Measurements from ENCODE around the gene ALCAM. TPM values are rescaled to one million over a fixed set of nuclear protein-coding genes. Genes with fewer than 3 reads are reported as not detected.

The ALCAM gene
- total and polyA plus RNA-seq, 2 of the 8 experiments (the other 6 are each of a cell fraction or from before 2014, with no cell fraction given), result 10.8 to 33.0 TPM

- no peak overlapping the region for H2BK15ac ChIP-seq (ENCODE audit: low read length)
- FAIRE-seq (no peak), DNase-seq (ENCODE audit: low read depth in 1 of 2, low spot score in 2 of 2) (no peak)
- H3K36me3 ChIP-seq (ENCODE audit: control insufficient read depth in 2 of 4, insufficient read depth in 4 of 4, low read length in 3 of 4), result no peaks in the 10 kb centered on the region
- peaks cover 0 to 4% of the 10 kb centered on the region in 2 experiments; a peak in 2 of 4 replicates for H3K79me2 ChIP-seq (ENCODE audit: control insufficient read depth in 1 of 2, insufficient read depth in 2 of 2, low read length in 2 of 2)
- H3K27ac ChIP-seq (ENCODE audit: low read depth, low read length), result no peak overlapping the region
- no peak overlapping the region for H3K23ac ChIP-seq (ENCODE audit: insufficient read length)
- H3K9me3 ChIP-seq (ENCODE audit: insufficient read depth in 2 of 2, low read depth in 1 of 2, low read length in 1 of 2), result no peaks in the 10 kb centered on the region
- H2AFZ ChIP-seq (ENCODE audit: low read length), result no peak overlapping the region
- no peak overlapping the region for H3K56ac ChIP-seq (replicated peaks; ENCODE audit: insufficient read length, low read depth, low read length)
- no peak overlapping the region for H3K4me2 ChIP-seq (ENCODE audit: insufficient read depth in 1 of 2, low read depth in 2 of 2, low read length in 2 of 2)
- no peak overlapping the region for H3K4ac ChIP-seq (replicated peaks; ENCODE audit: insufficient read length, low read depth, low read length)
- 95% methylated on average over 1 of the region's 1 CpG; no CpG with 5 or more reads in 1 of the 2 experiments for WGBS, 2 experiments (ENCODE audit: extremely low coverage in 1 of 2, insufficient coverage in 1 of 2, insufficient read length in 1 of 2, insufficient replicate concordance in 2 of 2, low coverage in 1 of 2, low lambda C conversion rate in 2 of 2, missing lambda C conversion rate in 1 of 2)
- 0 out of 2 replicates have a peak, but pooled peaks cover 2% of the 10 kb centered on the region for H3K79me1 ChIP-seq (ENCODE audit: low read depth, low read length)
- H3K14ac ChIP-seq (ENCODE audit: insufficient read length), result no peak overlapping the region
- H2AK5ac ChIP-seq (ENCODE audit: low read depth, low read length), result no peak overlapping the region
- CTCF ChIA-PET (ENCODE audit: partially characterized antibody), result no interaction called here
- H2BK20ac ChIP-seq (ENCODE audit: low read length), result no peak overlapping the region
- no peak overlapping the region for H2BK5ac ChIP-seq (ENCODE audit: low read depth, low read length)
- no peak for TF ChIP-seq RXRA (IDR thresholded peaks at IDR 0.05; ENCODE audit: insufficient read depth, low read depth, low read length)
- no peak for TF ChIP-seq CTCF (IDR thresholded peaks at IDR 0.05; ENCODE audit: control extremely low read depth in 1 of 3, insufficient read depth in 1 of 3, low read depth in 1 of 3, low read length in 3 of 3)
- TF ChIP-seq CBX8 (IDR thresholded peaks at IDR 0.05; ENCODE audit: borderline replicate concordance, low read depth, low read length), result no peak
- no peak for TF ChIP-seq CBX5 (IDR thresholded peaks at IDR 0.05; ENCODE audit: low read depth, low read length)
- TF ChIP-seq PHF8 (conservative IDR thresholded peaks at IDR 0.05; ENCODE audit: low read depth, low read length), result no peak
- H4K8ac ChIP-seq (ENCODE audit: extremely low read depth, insufficient read depth, low read length), result no peak overlapping the region
- H4K20me1 ChIP-seq (replicated peaks in 1 of 2; ENCODE audit: control insufficient read depth in 1 of 2, insufficient read depth in 2 of 2, low read length in 2 of 2), result no peaks in the 10 kb centered on the region
- POLR2A ChIA-PET (ENCODE audit: partially characterized antibody), result no interaction called here
- no peak overlapping the region for H3K18ac ChIP-seq (ENCODE audit: extremely low read depth, low read length)
- no peaks in the 10 kb centered on the region for H3K4me1 ChIP-seq (replicated peaks in 1 of 4; ENCODE audit: control insufficient read depth in 3 of 4, insufficient read depth in 4 of 4, low read length in 3 of 4)
- H2BK120ac ChIP-seq (replicated peaks; ENCODE audit: low read depth, low read length), result no peak overlapping the region
- H3K4me3 ChIP-seq (ENCODE audit: extremely low read depth in 1 of 4, insufficient read depth in 2 of 4, low read depth in 3 of 4, low read length in 4 of 4), result no peak overlapping the region
- H4K91ac ChIP-seq (replicated peaks; ENCODE audit: insufficient read length, low read length), result no peak overlapping the region
- no peaks in the 10 kb centered on the region for H3K27me3 ChIP-seq (replicated peaks in 1 of 4; ENCODE audit: control insufficient read depth in 3 of 4, extremely low read depth in 1 of 4, insufficient read depth in 3 of 4, low read length in 3 of 4)
- no peaks in the 10 kb centered on the region for H3K23me2 ChIP-seq (ENCODE audit: low read depth, low read length)
- H4K5ac ChIP-seq (ENCODE audit: insufficient read length, low read depth, low read length), result no peak overlapping the region
- no peak overlapping the region for H2BK12ac ChIP-seq (ENCODE audit: low read depth, low read length)
- H3K9ac ChIP-seq (replicated peaks in 1 of 4; ENCODE audit: extremely low read depth in 1 of 4, low read depth in 3 of 4, low read length in 3 of 4), result no peak overlapping the region
These were observed 46.7 kb downstream of the ALCAM start for GRCh38 chr3:105413343-105413887.

All from H1 (cell line).